ENCODE data around the gene GNPTG.

GNPTG gene

DNA sequence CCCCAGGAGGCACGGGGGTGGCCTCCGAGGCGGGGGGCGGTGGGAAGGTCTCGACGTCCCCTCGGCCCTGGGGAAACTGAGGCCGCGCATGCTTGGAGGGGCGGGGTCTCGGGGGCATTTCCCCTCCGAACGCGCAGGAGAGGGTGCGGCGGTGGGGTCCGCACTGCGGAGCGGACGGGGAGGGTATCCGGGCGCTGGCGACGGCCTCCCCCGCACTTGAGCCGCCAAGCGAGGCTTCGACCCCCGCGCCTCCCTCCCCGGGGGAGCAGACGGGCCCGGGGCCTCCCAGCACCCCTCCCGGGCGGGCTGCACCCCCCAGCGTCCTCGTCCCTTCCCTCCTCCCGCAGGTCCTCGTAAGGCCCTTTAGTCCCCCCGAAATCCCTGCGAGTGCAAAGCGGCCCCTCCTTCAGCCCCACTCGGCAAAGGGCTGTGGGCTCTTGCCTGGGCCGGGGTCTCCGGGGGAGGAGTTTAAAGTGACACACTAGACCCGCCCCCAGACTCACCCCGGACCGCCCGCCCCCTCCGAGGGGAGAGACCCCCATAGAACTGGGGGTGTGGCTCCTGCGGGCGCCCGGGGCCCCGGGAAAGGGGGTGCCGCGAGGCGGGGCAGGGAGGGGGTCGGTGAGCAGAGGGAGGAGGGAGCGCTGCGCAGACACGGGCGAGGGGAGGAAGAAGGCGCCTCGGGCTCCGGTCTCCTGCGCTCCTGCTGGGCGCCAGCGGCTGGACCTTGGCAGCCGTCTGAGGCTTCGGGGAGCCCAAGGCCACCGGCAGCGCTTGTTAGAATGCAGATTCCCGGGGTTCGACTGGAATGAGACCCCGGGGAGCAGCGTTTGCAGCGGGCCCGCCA lies 17.7 kb upstream of the GNPTG start:
- no peak for DNase-seq (ENCODE audit: low read depth, low spot score)

GRCh38 chr16:1334739-1335138 lies 17.0 kb upstream of the GNPTG start:
- no peak for DNase-seq (ENCODE audit: low read depth, low spot score)

- DNase-seq (ENCODE audit: low read depth, low spot score): no peak
Measured at GRCh38 chr16:1335211-1335971, 16.3 kb upstream of the GNPTG start.

DNA sequence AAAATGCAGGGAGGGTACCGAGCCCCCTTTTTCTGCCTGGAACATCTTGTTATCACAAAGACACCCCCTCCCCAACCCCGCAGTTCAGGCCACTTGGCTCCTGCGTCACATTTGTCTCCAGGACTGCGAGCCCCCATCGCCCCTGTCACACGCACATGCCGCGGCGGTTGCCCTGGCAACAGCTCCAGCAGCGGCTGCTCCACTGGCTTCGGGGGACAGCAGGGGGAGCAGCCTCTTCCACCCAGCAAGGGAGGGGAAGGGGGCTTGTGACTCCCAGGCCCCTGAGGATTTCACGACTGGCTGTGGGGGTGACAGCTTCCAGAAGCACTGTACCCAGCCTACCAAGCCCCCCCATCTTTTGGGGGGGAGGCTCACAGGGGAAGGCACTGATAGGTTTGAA lies 15.7 kb upstream of the GNPTG start:
- no peak for DNase-seq (ENCODE audit: low read depth, low spot score)

DNA sequence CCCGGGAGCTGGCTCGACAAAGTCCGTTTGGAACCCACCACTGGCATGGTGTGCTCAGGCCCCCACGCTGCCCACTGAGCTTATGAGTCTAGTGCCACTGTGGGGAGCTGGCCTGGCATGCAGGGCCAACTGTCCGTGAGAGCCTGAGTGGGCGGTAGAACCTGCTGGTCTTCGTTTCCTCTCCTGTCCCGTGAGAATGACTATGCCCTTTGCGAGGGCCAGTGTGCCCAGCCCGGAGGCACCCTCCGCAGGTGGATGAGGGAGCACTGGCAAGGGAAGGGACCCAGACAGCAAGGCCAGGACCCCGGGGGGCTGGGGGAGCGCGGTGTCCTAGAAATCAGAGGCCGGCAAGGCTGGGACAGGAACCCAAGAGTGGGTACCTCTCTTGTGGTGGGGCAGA lies 15.1 kb upstream of the GNPTG start:
- no peak for DNase-seq (ENCODE audit: low read depth, low spot score)

- DNase-seq (ENCODE audit: low read depth, low spot score): no peak
Measured at GRCh38 chr16:1337486-1337885, 14.2 kb upstream of the GNPTG start.

DNA sequence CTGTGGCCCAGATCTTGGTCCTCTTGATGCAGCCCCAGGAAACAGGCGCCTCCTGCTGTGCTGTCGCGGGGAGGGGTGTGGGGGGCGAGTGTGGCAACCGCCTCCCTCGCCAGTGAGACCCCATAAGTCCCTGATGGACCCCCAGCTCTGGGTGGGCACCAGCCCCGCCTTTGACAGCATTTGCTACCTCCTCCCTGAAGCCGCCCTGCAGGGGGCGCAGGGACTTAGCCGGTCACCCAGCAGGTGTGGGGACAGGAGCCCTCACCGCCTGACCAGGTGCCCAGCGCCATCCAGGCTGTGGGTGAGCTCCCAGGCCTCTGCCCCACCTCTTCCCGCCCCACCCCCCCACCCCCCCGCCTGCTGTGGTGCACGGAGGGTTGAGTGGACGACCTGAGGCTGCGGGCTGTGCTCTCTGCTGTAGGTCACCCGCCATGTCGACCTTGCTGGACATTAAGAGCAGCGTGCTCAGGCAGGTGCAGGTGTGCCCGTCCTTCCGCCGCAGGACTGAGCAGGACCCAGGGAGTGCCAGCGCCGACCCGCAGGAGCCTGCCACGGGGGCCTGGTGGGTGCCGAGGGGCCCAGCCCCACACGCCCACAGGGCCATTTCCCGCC lies 13.5 kb upstream of the GNPTG start:
- no peak for DNase-seq (ENCODE audit: low read depth, low spot score)

DNA sequence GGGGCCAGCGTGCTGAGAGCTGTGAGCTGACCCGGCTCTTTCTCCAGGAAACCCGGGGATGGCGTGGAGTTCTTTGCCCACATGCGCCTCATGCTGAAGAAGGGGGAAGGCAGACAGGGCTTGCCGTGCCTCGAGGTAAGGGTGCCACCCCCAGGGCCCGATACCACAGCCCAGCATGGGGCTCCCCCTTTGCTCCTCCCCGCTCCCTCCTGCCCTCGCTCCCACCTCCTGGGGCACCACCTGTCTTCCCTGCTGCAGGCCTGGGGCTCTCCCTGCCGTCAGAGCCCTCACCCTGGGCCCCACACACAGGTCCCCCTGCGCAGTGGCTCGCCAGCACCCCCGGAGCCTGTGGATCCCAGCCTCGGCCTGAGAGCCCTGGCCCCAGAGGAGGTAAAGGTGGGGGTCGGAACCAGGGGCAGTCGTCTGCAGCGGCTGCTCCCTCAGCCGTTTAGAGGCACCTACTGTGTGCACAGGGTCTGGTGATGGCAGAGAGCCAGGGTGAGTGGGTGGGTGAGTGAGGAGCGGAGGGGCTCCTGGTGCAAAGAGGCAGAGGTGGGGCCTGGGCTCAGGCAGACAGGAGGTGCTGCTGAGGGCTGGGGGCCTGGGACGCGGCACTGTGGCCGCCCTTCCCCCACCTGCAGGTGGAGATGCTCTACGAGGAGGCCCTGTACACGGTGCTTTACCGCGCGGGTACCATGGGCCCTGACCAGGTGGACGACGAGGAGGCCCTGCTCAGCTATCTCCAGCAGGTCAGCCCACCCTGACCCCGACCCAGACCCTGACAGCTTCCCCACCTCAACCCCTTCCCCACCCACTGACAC lies 12.7 kb upstream of the GNPTG start:
- DNase-seq (ENCODE audit: low read depth, low spot score): no peak

DNA sequence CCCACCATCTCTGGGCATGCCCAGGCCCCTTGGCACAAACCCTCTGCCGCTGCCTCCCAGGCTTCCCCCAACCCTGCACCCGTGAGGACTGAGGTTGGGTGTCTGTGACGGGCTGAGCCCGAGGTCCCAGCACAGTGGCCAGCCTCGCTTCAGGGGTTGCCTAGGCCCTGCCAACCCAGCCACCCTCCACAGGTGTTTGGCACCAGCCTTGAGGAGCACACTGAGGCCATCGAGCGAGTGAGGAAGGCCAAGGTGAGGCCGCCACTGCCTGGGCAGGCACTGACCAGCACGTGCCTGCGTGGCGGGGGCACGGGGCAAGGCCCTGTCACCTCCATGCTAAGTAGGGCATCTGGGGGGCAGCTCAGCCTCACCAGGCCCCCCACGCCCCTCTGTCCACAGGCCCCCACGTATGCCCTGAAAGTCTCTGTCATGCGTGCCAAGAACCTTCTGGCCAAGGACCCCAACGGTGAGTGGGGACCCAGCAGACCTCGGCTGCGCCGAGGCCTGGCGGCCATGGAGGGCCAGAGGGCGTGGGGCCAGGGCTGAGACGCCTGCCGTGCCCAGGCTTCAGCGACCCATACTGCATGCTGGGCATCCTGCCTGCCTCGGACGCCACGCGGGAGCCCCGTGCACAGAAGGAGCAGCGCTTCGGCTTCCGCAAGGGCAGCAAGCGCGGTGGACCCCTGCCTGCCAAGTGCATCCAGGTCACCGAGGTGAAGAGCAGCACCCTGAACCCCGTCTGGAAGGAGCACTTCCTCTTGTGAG lies 10.8 kb upstream of the GNPTG start:
- no peak for DNase-seq (ENCODE audit: low read depth, low spot score)

DNA sequence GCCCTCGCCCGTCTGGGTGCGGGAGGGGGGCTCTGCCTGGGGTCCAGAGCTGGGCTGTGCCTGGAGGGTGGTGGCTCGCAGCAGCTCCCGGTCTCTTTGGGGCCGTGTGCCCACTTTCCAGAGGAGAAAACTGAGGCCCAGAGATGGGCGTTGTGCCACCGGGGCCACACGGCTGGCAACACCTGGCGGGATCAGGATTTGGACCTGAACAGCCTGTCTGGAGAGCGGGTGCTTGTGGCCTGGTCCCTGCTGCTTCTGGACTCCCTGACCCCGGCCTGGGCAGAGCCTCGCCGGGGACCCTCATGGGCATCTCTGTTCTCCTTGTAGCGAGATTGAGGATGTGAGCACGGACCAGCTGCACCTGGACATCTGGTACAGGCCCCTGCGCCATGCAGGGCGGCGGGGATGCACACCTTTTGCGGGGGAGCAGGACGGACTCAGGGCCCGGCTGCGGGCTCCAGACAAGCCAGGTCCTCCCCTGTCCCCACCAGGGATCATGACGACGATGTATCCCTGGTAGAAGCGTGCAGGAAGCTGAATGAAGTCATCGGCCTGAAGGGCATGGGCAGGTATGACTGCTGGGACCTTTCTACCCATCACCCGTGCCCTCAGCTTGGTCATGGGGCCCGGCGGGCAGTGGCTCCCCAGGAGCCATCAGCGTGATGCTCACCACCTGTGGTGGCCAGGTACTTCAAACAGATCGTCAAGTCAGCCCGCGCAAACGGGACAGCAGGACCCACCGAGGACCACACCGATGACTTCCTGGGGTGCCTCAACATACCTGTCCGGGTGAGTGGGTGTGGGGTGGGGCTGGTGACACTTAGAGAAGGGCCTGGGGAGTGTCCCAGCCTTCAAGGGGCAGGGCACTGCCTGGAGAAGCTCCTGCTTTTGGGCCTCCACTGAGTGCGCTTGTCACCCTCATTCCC lies 10.0 kb upstream of the GNPTG start:
- DNase-seq (ENCODE audit: low read depth, low spot score): no peak

GRCh38 chr16:1342526-1343427 lies 9.0 kb upstream of the GNPTG start:
- no peak for DNase-seq (ENCODE audit: low read depth, low spot score)

GRCh38 chr16:1343428-1344242 lies 8.1 kb upstream of the GNPTG start:
- DNase-seq (ENCODE audit: low read depth, low spot score): no peak

- DNase-seq (ENCODE audit: low read depth, low spot score): no peak
Measured at GRCh38 chr16:1344499-1344898, 7.2 kb upstream of the GNPTG start.

DNA sequence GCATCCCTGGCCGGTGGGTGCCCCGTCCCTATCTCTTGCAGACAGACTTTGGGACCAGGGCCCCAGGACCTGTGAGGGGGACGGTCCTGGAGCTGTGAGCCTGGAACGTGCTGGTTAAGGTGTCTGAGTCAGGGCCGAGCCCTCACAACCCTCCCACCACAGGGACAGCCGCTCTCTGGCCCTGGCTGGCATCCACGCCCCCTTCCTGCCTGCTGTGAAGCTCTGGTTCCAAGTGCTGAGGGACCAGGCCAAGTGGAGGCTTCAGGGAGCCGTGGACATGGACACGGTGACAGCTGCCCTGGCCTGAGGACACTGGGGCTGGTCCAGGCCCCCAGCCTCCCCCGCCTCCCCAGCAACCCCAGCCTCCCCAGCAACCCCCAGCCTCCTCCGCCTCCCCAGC lies 6.6 kb upstream of the GNPTG start:
- no peak for DNase-seq (ENCODE audit: low read depth, low spot score)

DNA sequence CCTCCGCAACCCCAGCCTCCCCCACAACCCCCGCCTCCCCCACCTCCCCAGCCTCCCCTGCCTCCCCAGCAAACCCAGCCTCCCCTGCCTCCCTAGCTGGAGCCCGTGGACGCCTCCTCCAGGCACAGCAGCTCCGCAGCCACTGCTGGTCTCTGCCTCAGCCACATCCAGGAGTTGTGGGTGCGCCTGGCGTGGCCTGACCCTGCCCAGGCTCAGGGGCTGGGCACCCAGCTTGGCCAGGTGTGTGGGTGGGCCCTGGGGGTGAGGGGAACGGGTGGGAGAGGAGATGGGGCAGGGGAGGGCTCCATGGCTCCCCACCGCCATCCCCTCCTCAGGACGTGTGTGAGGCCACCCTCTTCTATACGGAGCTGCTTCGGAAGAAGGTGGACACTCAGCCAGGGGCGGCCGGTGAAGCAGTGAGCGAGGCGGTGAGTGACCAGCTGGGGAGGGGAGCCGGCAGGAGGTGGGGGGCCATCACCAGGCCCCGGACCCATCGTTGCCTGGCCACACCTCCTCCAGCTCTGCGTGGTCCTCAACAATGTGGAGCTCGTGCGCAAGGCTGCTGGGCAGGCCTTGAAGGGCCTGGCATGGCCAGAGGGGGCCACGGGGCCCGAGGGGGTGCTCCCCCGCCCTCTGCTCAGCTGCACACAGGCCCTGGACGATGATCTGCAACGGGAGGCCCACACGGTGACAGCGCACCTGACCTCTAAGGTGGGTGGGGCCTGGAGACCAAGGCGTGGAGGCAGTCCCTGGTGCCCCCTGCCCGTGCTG lies 5.9 kb upstream of the GNPTG start:
- no peak for DNase-seq (ENCODE audit: low read depth, low spot score)

DNA sequence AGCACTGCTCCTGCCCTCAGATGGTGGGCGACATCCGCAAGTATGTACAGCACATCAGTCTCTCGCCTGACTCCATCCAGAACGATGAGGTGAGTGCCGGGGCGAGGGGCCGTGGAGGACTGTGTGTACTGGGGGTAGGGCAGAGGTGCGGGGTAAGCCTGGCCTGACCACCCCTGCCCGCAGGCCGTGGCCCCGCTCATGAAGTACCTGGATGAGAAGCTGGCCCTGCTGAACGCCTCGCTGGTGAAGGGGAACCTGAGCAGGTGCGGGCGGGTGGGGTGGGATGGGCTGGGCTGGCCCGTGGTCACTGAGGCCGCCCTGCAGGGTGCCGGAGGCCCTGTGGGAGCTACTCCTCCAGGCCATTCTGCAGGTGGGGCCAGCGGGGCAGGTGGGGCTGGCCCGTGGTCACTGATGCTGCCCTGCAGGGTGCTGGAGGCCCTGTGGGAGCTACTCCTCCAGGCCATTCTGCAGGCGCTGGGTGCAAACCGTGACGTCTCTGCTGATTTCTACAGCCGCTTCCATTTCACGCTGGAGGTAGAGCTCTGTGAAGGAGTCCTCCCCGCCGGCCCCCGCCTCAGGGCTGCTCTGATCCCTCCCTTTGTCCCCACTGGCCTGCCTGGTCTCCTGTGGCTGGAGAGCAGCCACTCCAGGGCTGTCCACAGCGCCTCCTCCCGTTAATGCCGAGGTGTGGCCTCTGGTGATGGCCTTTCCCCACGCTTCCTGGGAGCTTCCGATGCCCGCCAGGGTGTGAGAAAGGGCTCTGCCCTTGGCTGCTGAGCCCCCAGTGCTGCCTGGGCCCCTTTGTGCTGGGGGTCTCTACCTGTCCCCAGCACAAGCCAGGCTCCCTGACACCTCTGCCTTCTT lies 5.1 kb upstream of the GNPTG start:
- DNase-seq (ENCODE audit: low read depth, low spot score): no peak
